Tibial artery (tissue), 4 donors: ENCODE results near the gene C6orf58.
A peak's percentile ranks its signal among the peaks of the same experiment; 100 is the strongest.

ENCODE experiments used
- DNase-seq, 2 donors: peaks; one replicate each; pipeline ENCODE4 v3.0.0-alpha.2; 2019
- H3K27ac ChIP-seq, 2 donors: fragments of 200-600 bp; sonication (generic) in 1 of 2; 1 replicate in 1 of 2; 2 replicates in 1 of 2; pipeline ENCODE4 v1.5.1; 2018 to 2019; ENCODE audit warnings: mild to moderate bottlenecking in 1 of 2
- H3K27me3 ChIP-seq, 2 donors: fragments of 200-600 bp; sonication (generic) in 1 of 2; one replicate each; pipeline versions ENCODE4 v1.5.1 to v1.6.0; 2016 to 2019
- H3K36me3 ChIP-seq, 3 donors: fragments of 200-600 bp; sonication (generic) in 2 of 3; one replicate each; pipeline ENCODE4 v1.5.1; 2016 to 2019; ENCODE audit warnings: mild to moderate bottlenecking in 2 of 3
- H3K4me1 ChIP-seq, 4 donors: fragments of 200-600 bp; sonication (generic) in 2 of 4; 1 replicate in 3 of 4; 2 replicates in 1 of 4; pipeline ENCODE4 v1.5.1; 2016 to 2019
- H3K4me3 ChIP-seq, 2 donors: fragments of 200-600 bp; sonication (generic) in 1 of 2; 1 replicate in 1 of 2; 2 replicates in 1 of 2; pipeline ENCODE4 v1.5.1; 2018 to 2019; ENCODE audit warnings: mild to moderate bottlenecking in 2 of 2
- H3K9me3 ChIP-seq, 3 donors: fragments of 200-600 bp; sonication (generic) in 1 of 3; one replicate each; pipeline ENCODE4 v1.5.1; 2016 to 2019
- CTCF ChIP-seq, 2 experiments: fragments of 200-600 bp in 1 of 2; fragments of 450-650 bp in 1 of 2; IDR thresholded peaks; one replicate each; pipeline ENCODE4 v1.5.1; 2017 to 2019; ENCODE audit warnings: antibody characterized with exemption in 2 of 2, mild to moderate bottlenecking in 1 of 2, moderate library complexity in 1 of 2
- intact Hi-C: fragments of 100-400 bp; cut with DNase I; formaldehyde crosslinking; loops from one replicate; pipeline ENCODE4 v1.15.0; 2023; ENCODE audit warnings: low total_unique reads

Gene C6orf58

GRCh38 chr6:127576874-127577273 is at the start of gene C6orf58:
Gene C6orf58 (plus strand): TSS chr6:127577174. CDS start chr6:127577186, 12 bp downstream.
- Histone ChIP-seq H3K27ac (no peak within 1 kb of the TSS), H3K4me3 (no peak within 1 kb of the TSS), H3K4me1 (no peaks in the 10 kb centered on the region), H3K9me3 (no peaks in the 10 kb centered on the region), H3K27me3 (no peaks in the 10 kb centered on the region), H3K36me3 (no peaks in the 10 kb centered on the region)
- DNase-seq = no peak
- intact Hi-C loops = no loop called here
- TF ChIP-seq CTCF (IDR thresholded peaks at IDR 0.05) = no peak

- no peaks in the 10 kb centered on the region for H3K36me3 ChIP-seq
- H3K4me1 ChIP-seq = no peaks in the 10 kb centered on the region
- no peak for TF ChIP-seq CTCF (IDR thresholded peaks at IDR 0.05)
- intact Hi-C loops = no loop called here
- no peak for DNase-seq
- H3K4me3 ChIP-seq = no peak overlapping the region
- no peaks in the 10 kb centered on the region for H3K27me3 ChIP-seq
- no peaks in the 10 kb centered on the region for H3K9me3 ChIP-seq
- no peak overlapping the region for H3K27ac ChIP-seq
These were observed 44.0 kb upstream of the C6orf58 start for GRCh38 chr6:127533011-127533410.

GRCh38 chr6:127533736-127534135 is 43.2 kb upstream of the C6orf58 start:
- no peaks in the 10 kb centered on the region for H3K27me3 ChIP-seq
- H3K4me1 ChIP-seq = no peaks in the 10 kb centered on the region
- H3K4me3 ChIP-seq = no peak overlapping the region
- DNase-seq = no peak
- intact Hi-C loops = no loop called here
- no peaks in the 10 kb centered on the region for H3K36me3 ChIP-seq
- TF ChIP-seq CTCF (IDR thresholded peaks at IDR 0.05) = no peak
- no peak overlapping the region for H3K27ac ChIP-seq
- H3K9me3 ChIP-seq = no peaks in the 10 kb centered on the region

- Histone ChIP-seq H3K27ac (no peak overlapping the region), H3K4me1 (no peaks in the 10 kb centered on the region), H3K27me3 (no peaks in the 10 kb centered on the region), H3K9me3 (no peaks in the 10 kb centered on the region), H3K36me3 (no peaks in the 10 kb centered on the region), H3K4me3 (no peak overlapping the region)
- no peak for TF ChIP-seq CTCF (IDR thresholded peaks at IDR 0.05)
- no peak for DNase-seq
- intact Hi-C loops = loop anchor here (5.0 kb wide), 2 partner anchors 72 to 237 kb away; no protein-coding TSS in a partner anchor
These were observed 38.2 kb upstream of the C6orf58 start for GRCh38 chr6:127538750-127539264.

GRCh38 chr6:127539272-127539671 is 37.7 kb upstream of the C6orf58 start:
- Histone ChIP-seq H3K27ac (no peak overlapping the region), H3K36me3 (no peaks in the 10 kb centered on the region), H3K9me3 (no peaks in the 10 kb centered on the region), H3K4me3 (no peak overlapping the region), H3K27me3 (no peaks in the 10 kb centered on the region), H3K4me1 (no peaks in the 10 kb centered on the region)
- intact Hi-C loops = loop anchor here (5.0 kb wide), 2 partner anchors 72 to 237 kb away; no protein-coding TSS in a partner anchor
- TF ChIP-seq CTCF (IDR thresholded peaks at IDR 0.05) = peak; percentile 41 to 46
- no peak for DNase-seq

- intact Hi-C loops = no loop called here
- peaks cover 0 to 2% of the 10 kb centered on the region in 2 donors for H3K27me3 ChIP-seq
- no peaks in the 10 kb centered on the region for H3K9me3 ChIP-seq
- H3K4me3 ChIP-seq = no peak overlapping the region
- no peak overlapping the region for H3K27ac ChIP-seq
- DNase-seq = no peak
- peaks cover 0 to 4% (median 0%) of the 10 kb centered on the region in 4 donors for H3K4me1 ChIP-seq
- no peaks in the 10 kb centered on the region for H3K36me3 ChIP-seq
- TF ChIP-seq CTCF (IDR thresholded peaks at IDR 0.05) = no peak
These were observed 29.8 kb upstream of the C6orf58 start for GRCh38 chr6:127547215-127547614.
